RPMI7951 (cell line): ENCODE measurements around the gene MALT1. TPM values are rescaled to one million over a fixed set of nuclear protein-coding genes. Genes with fewer than 3 reads are reported as not detected.
"Not testable (repeated sequence)": the region's sequence is repeated elsewhere in the genome, so short reads cannot be mapped to it uniquely, and the experiment has no call there.

Experiments used
- DNase-seq: peaks from one replicate; pipeline ENCODE4 v3.0.0-alpha.2; 2012; ENCODE audit warnings: low read depth
- total RNA-seq: library from RNA; depleted of rRNA; stranded (reverse); fragments of >200 nt; shearing (Covaris generic); gene quantifications from 2 replicates; pipeline ENCODE4 v1.2.3, GENCODE V29; 2014

Gene MALT1
- total RNA-seq, 1 experiment from 2014 or later: 45.7 TPM

- DNase-seq: no peak
Measured at GRCh38 chr18:58730618-58731017, 59.4 kb downstream of the MALT1 start.

- DNase-seq: no peak
Measured at GRCh38 chr18:58732471-58732870, 61.2 kb downstream of the MALT1 start.

- DNase-seq: no peak
Measured at GRCh38 chr18:58733866-58734265, 62.6 kb downstream of the MALT1 start.

- no peak for DNase-seq
Measured at GRCh38 chr18:58738322-58738721, 67.1 kb downstream of the MALT1 start.

GRCh38 chr18:58745914-58746313 lies 74.6 kb downstream of the MALT1 start:
- no peak for DNase-seq

GRCh38 chr18:58748899-58749595 lies 77.8 kb downstream of the MALT1 start:
- no peak for DNase-seq

GRCh38 chr18:58753976-58754375 lies 82.7 kb downstream of the MALT1 start:
- DNase-seq: no peak

GRCh38 chr18:58754544-58755068 lies 83.3 kb downstream of the MALT1 start:
- no peak for DNase-seq

GRCh38 chr18:58755304-58756010 lies 84.2 kb downstream of the MALT1 start:
- no peak for DNase-seq

- no peak for DNase-seq
Measured at GRCh38 chr18:58756148-58756547, 84.9 kb downstream of the MALT1 start.

GRCh38 chr18:58756596-58757240 lies 85.5 kb downstream of the MALT1 start:
- no peak for DNase-seq

GRCh38 chr18:58757351-58757750 lies 86.1 kb downstream of the MALT1 start:
- not testable (repeated sequence) for DNase-seq

GRCh38 chr18:58758046-58758445 lies 86.8 kb downstream of the MALT1 start:
- DNase-seq: no peak

GRCh38 chr18:58758606-58759005 lies 87.3 kb downstream of the MALT1 start:
- no peak for DNase-seq

GRCh38 chr18:58761241-58761969 lies 90.1 kb downstream of the MALT1 start:
- DNase-seq: peak; percentile 19

- DNase-seq: no peak
Measured at GRCh38 chr18:58761970-58762780, 90.9 kb downstream of the MALT1 start.

GRCh38 chr18:58762781-58763171 lies 91.5 kb downstream of the MALT1 start:
- no peak for DNase-seq

GRCh38 chr18:58766164-58766563 lies 94.9 kb downstream of the MALT1 start:
- DNase-seq: no peak

GRCh38 chr18:58766946-58767345 lies 95.7 kb downstream of the MALT1 start:
- no peak for DNase-seq

- peak; percentile 50 for DNase-seq
Measured at GRCh38 chr18:58768293-58768974, 97.2 kb downstream of the MALT1 start.

- DNase-seq: no peak
Measured at GRCh38 chr18:58769321-58769720, 98.1 kb downstream of the MALT1 start.
